Heart left ventricle (tissue), 16 donors: ENCODE results near the gene OPCML. TPM values are rescaled to one million over a fixed set of nuclear protein-coding genes. Genes with fewer than 3 reads are reported as not detected.

Experiments
- ATAC-seq, 4 donors: fragments of 200-7000 bp; cut with Tn5 transposase; one replicate each; pipeline ENCODE4 v1.9.1; 2020 to 2022; ENCODE audit warnings: moderate library complexity in 4 of 4, mild to moderate bottlenecking in 3 of 4, moderate number of reproducible peaks in 1 of 4
- DNase-seq, 5 donors: peaks; one replicate each; pipeline ENCODE4 v3.0.0-alpha.2; 2020
- H3K27ac ChIP-seq, 12 donors: fragments of 200-600 bp; sonication (generic) in 4 of 12; one replicate each; pipeline versions ENCODE4 v1.5.0 to v1.8.0; 2016 to 2022; ENCODE audit warnings: mild to moderate bottlenecking in 2 of 12
- H3K27me3 ChIP-seq, 9 donors: fragments of 200-600 bp; sonication (generic) in 2 of 9; one replicate each; pipeline versions ENCODE4 v1.5.1 to v1.8.0; 2016 to 2022; ENCODE audit warnings: mild to moderate bottlenecking in 3 of 9
- H3K36me3 ChIP-seq, 9 donors: fragments of 200-600 bp; sonication (generic) in 2 of 9; one replicate each; pipeline versions ENCODE4 v1.5.0 to v1.8.0; 2018 to 2022; ENCODE audit warnings: mild to moderate bottlenecking in 2 of 9
- H3K4me1 ChIP-seq, 12 donors: fragments of 200-600 bp; sonication (generic) in 4 of 12; one replicate each; pipeline versions ENCODE4 v1.5.0 to v1.8.0; 2016 to 2022; ENCODE audit warnings: mild to moderate bottlenecking in 3 of 12
- H3K4me3 ChIP-seq, 12 donors: fragments of 200-600 bp; sonication (generic) in 4 of 12; one replicate each; pipeline versions ENCODE4 v1.5.0 to v1.8.0; 2017 to 2022; ENCODE audit warnings: mild to moderate bottlenecking in 9 of 12, moderate library complexity in 4 of 12
- H3K9me3 ChIP-seq, 12 donors: fragments of 200-600 bp; sonication (generic) in 4 of 12; one replicate each; pipeline versions ENCODE4 v1.5.0 to v1.8.0; 2016 to 2022; ENCODE audit warnings: mild to moderate bottlenecking in 1 of 12
- CTCF ChIP-seq, 12 donors: fragments of 200-600 bp; sonication (generic) in 4 of 12; IDR thresholded peaks; one replicate each; pipeline versions ENCODE4 v1.5.0 to v1.8.0; 2018 to 2022; ENCODE audit warnings: antibody characterized with exemption in 12 of 12, mild to moderate bottlenecking in 5 of 12
- POLR2A ChIP-seq, 2 donors: fragments of 450-650 bp; IDR thresholded peaks; one replicate each; pipeline ENCODE4 v1.6.1; 2017; ENCODE audit warnings: antibody characterized with exemption in 2 of 2, mild to moderate bottlenecking in 2 of 2, moderate library complexity in 2 of 2
- whole genome bisulfite sequencing, 4 donors: extraction: QIAGEN DNeasy Blood & Tissue Kit in 2 of 4; methylation state at CpG; one replicate each; pipeline versions ENCODE4 v1.1.5 to v1.1.7; 2013 to 2018; 5-methylcytosine and 5-hydroxymethylcytosine counted together
- intact Hi-C, 10 donors: fragments of 100-400 bp; cut with DNase I; formaldehyde crosslinking; loops; one replicate each; pipeline versions ENCODE4 v1.11.1 to v1.14.2; 2022
- polyA plus RNA-seq, 2 donors: library from polyadenylated mRNA; stranded (reverse); fragments of 200-250 nt; gene quantifications; one replicate each; pipeline ENCODE4 v1.2.3, GENCODE V29; 2013
- total RNA-seq, 9 donors: library from RNA; depleted of rRNA in 2 of 9; stranded (reverse); fragments of >200 nt in 2 of 9; fragmentation: NEBNext Ultra II Directional in 3 of 9; extraction: Animal tissue kit (Norgen Biotek cat#: 25700) in 3 of 9; gene quantifications; one replicate each; pipeline versions ENCODE4 v1.1.0 to v1.2.4, GENCODE V29; 2016 to 2023
- donor health status: ischemic (EF 13 %, LVEDD 7.1; RV severe dilation, severe dysfunction).
- donor health status: healthy with polysubstance abuse.
- donor health status: DM: no; HTN: yes; CAD: no.
- donor health status: DM: no; HTN: no; CAD: no.
- donor health status: ischemic (EF 25% LVEDD 6.9; RV normal size, moderate dysfunction).
- donor health status: ischemic (EF 25% LVEDD 5.7; RV mildly dilated, moderate dysfunction).
- donor health status: healthy.
- donor health status: DM: yes; HTN: yes; CAD: no.
- donor health status: ischemic (EF 35%, LVEDD 5.7; RV mildly dilated, moderate dysfunction).
- donor health status: nonischemic (EF 11% LVEDD 7.7; RV severe dilation, severe dysfunction).
- donor health status: DM: yes; HTN: yes; CAD: no.
- donor health status: PGD.
- donor health status: ischemic (EF 29% LVEDD 5.4; RV normal size, mild dysfunction).
- donor health status: nonischemic (EF 23%, LVEDD 6.1; RV moderate dilation, normal function).

OPCML gene
- total and polyA plus RNA-seq, 11 donors = 0.04 to 1.3 (median 0.23) TPM; not detected in 3

- 39 to 60% (median 47%) methylated on average over 7 of the region's 7 CpGs for WGBS, 4 donors
- no peaks in the 10 kb centered on the region for H3K9me3 ChIP-seq
- H3K4me1 ChIP-seq = no peaks in the 10 kb centered on the region
- no peak for TF ChIP-seq CTCF (IDR thresholded peaks at IDR 0.05)
- H3K27me3 ChIP-seq = peaks cover 0 to 34% (median 0%) of the 10 kb centered on the region in 9 donors
- H3K4me3 ChIP-seq = no peak overlapping the region
- H3K36me3 ChIP-seq = no peaks in the 10 kb centered on the region
- H3K27ac ChIP-seq = no peak overlapping the region
- ATAC-seq = no peak
- DNase-seq = no peak
- intact Hi-C loops = no loop called here
Measured at GRCh38 chr11:133021553-133021952, 510.7 kb downstream of the OPCML start.

- Histone ChIP-seq H3K36me3 (no peaks in the 10 kb centered on the region), H3K4me1 (no peaks in the 10 kb centered on the region), H3K27me3 (peaks cover 0 to 32% (median 0%) of the 10 kb centered on the region in 9 donors), H3K4me3 (no peak overlapping the region), H3K27ac (no peak overlapping the region), H3K9me3 (no peaks in the 10 kb centered on the region)
- ATAC-seq = no peak
- WGBS, 4 donors = 63 to 75% (median 71%) methylated on average over 1 of the region's 1 CpG
- no peak for DNase-seq
- intact Hi-C loops = no loop called here
- TF ChIP-seq CTCF (IDR thresholded peaks at IDR 0.05) (no peak), POLR2A (IDR thresholded peaks at IDR 0.05) (no peak)
Measured at GRCh38 chr11:133020372-133020714, 512.0 kb downstream of the OPCML start.

- Histone ChIP-seq H3K36me3 (no peaks in the 10 kb centered on the region), H3K27me3 (peaks cover 0 to 29% (median 0%) of the 10 kb centered on the region in 9 donors), H3K9me3 (no peaks in the 10 kb centered on the region), H3K4me1 (no peaks in the 10 kb centered on the region), H3K27ac (no peak overlapping the region), H3K4me3 (no peak overlapping the region)
- TF ChIP-seq CTCF (IDR thresholded peaks at IDR 0.05) (no peak), POLR2A (IDR thresholded peaks at IDR 0.05) (no peak)
- WGBS, 4 donors = 83 to 92% (median 86%) methylated on average over 17 of the region's 17 CpGs
- intact Hi-C loops = no loop called here
- DNase-seq = no peak
- no peak for ATAC-seq
Measured at GRCh38 chr11:133019545-133020371, 512.5 kb downstream of the OPCML start.

- Histone ChIP-seq H3K36me3 (no peaks in the 10 kb centered on the region), H3K27ac (no peak overlapping the region), H3K4me3 (no peak overlapping the region), H3K4me1 (no peaks in the 10 kb centered on the region), H3K27me3 (peaks cover 0 to 14% (median 0%) of the 10 kb centered on the region in 9 donors), H3K9me3 (no peaks in the 10 kb centered on the region)
- 45 to 60% (median 49%) methylated on average over 1 of the region's 1 CpG for WGBS, 4 donors
- DNase-seq (no peak), ATAC-seq (no peak)
- intact Hi-C loops = no loop called here
- TF ChIP-seq CTCF (IDR thresholded peaks at IDR 0.05) = no peak
- no peak for TF ChIP-seq POLR2A (IDR thresholded peaks at IDR 0.05)
Measured at GRCh38 chr11:133015457-133015856, 516.8 kb downstream of the OPCML start.
